ENCODE measurements around the gene ZGPAT. TPM values are rescaled to one million over a fixed set of nuclear protein-coding genes. Genes with fewer than 3 reads are reported as not detected.

ZGPAT gene
- total RNA-seq, 1 donor from 2014 or later: 34.6 TPM

- no peaks in the 10 kb centered on the region for H3K9me3 Mint-ChIP-seq
- DNase-seq (ENCODE audit: low spot score in 2 of 2, unreplicated experiment in 2 of 2): no peak
- no peak overlapping the region for H3K27ac Mint-ChIP-seq
- H3K4me1 Mint-ChIP-seq: no peaks in the 10 kb centered on the region
- H3K36me3 Mint-ChIP-seq: peaks cover 2% of the 10 kb centered on the region
- no peaks in the 10 kb centered on the region for H3K27me3 Mint-ChIP-seq (ENCODE audit: low read depth)
- no peak for TF ChIP-seq CTCF (IDR thresholded peaks at IDR 0.05; ENCODE audit: unreplicated experiment)
- H3K4me3 Mint-ChIP-seq: no peak overlapping the region
Observed at GRCh38 chr20:63748934-63749270, 41.1 kb downstream of the ZGPAT start.

- no peaks in the 10 kb centered on the region for H3K27me3 Mint-ChIP-seq (ENCODE audit: low read depth)
- no peak overlapping the region for H3K27ac Mint-ChIP-seq
- H3K4me3 Mint-ChIP-seq: no peak overlapping the region
- no peak for DNase-seq (ENCODE audit: low spot score in 2 of 2, unreplicated experiment in 2 of 2)
- peaks cover 2% of the 10 kb centered on the region for H3K36me3 Mint-ChIP-seq
- no peaks in the 10 kb centered on the region for H3K9me3 Mint-ChIP-seq
- no peak for TF ChIP-seq CTCF (IDR thresholded peaks at IDR 0.05; ENCODE audit: unreplicated experiment)
- no peaks in the 10 kb centered on the region for H3K4me1 Mint-ChIP-seq
Observed at GRCh38 chr20:63749597-63750508, 42.0 kb downstream of the ZGPAT start.

- Mint-ChIP-seq H3K36me3 (no peaks in the 10 kb centered on the region), H3K9me3 (no peaks in the 10 kb centered on the region), H3K4me3 (no peak overlapping the region), H3K27ac (no peak overlapping the region), H3K27me3 (ENCODE audit: low read depth) (no peaks in the 10 kb centered on the region), H3K4me1 (no peaks in the 10 kb centered on the region)
- DNase-seq (ENCODE audit: low spot score in 2 of 2, unreplicated experiment in 2 of 2): no peak
- no peak for TF ChIP-seq CTCF (IDR thresholded peaks at IDR 0.05; ENCODE audit: unreplicated experiment)
Observed at GRCh38 chr20:63750807-63751470, 43.1 kb downstream of the ZGPAT start.

- Mint-ChIP-seq H3K27me3 (ENCODE audit: low read depth) (no peaks in the 10 kb centered on the region), H3K27ac (no peak overlapping the region), H3K4me3 (no peak overlapping the region), H3K36me3 (no peaks in the 10 kb centered on the region), H3K4me1 (no peaks in the 10 kb centered on the region), H3K9me3 (no peaks in the 10 kb centered on the region)
- no peak for DNase-seq (ENCODE audit: low spot score in 2 of 2, unreplicated experiment in 2 of 2)
- TF ChIP-seq CTCF (IDR thresholded peaks at IDR 0.05; ENCODE audit: unreplicated experiment): no peak
Observed at GRCh38 chr20:63751471-63752271, 43.8 kb downstream of the ZGPAT start.

- H3K9me3 Mint-ChIP-seq: no peaks in the 10 kb centered on the region
- no peaks in the 10 kb centered on the region for H3K36me3 Mint-ChIP-seq
- DNase-seq (ENCODE audit: low spot score in 2 of 2, unreplicated experiment in 2 of 2): no peak
- H3K27ac Mint-ChIP-seq: no peak overlapping the region
- H3K4me3 Mint-ChIP-seq: no peak overlapping the region
- no peaks in the 10 kb centered on the region for H3K27me3 Mint-ChIP-seq (ENCODE audit: low read depth)
- no peaks in the 10 kb centered on the region for H3K4me1 Mint-ChIP-seq
- peak; percentile 22 for TF ChIP-seq CTCF (IDR thresholded peaks at IDR 0.05; ENCODE audit: unreplicated experiment)
Observed at GRCh38 chr20:63752411-63753101, 44.7 kb downstream of the ZGPAT start.

Measured in mesothelial cell of epicardium (in vitro differentiated cells).